Skin epidermis (tissue), 12 donors: ENCODE data around the gene CD6.

ENCODE experiments used
- H3K27ac ChIP-seq, 21 experiments: fragments of 200-600 bp; sonication (generic) in 11 of 21; one replicate each; pipeline ENCODE4 v1.5.0; 2020; ENCODE audit warnings: mild to moderate bottlenecking in 3 of 21, inconsistent platforms in 2 of 21, moderate library complexity in 2 of 21
- H3K4me3 ChIP-seq, 7 experiments: fragments of 200-600 bp; sonication (generic) in 2 of 7; one replicate each; pipeline ENCODE4 v1.5.0; 2020; ENCODE audit warnings: inconsistent platforms in 2 of 7, mild to moderate bottlenecking in 2 of 7, moderate library complexity in 1 of 7

Gene CD6

DNA sequence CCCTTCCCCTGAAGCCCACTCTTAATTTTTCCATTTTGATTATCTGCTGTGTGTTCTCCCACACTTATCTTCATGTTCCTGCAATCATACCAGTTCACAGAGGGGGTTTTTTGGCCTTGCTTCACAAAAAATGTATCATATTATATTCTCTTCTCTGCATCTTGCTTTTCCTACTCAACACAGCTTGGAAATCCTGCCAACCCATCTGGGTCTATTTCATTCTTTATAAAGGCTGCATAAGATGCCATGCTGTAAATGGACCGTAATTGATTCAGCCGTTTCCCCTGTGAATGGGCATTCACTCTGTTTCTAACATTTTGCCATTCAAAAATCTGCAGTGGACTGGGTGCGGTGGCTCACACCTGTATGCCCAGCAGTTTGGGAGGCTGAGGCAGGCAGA, 30.5 kb downstream of the CD6 start:
- Histone ChIP-seq H3K27ac (no peak overlapping the region), H3K4me3 (no peak overlapping the region)

DNA sequence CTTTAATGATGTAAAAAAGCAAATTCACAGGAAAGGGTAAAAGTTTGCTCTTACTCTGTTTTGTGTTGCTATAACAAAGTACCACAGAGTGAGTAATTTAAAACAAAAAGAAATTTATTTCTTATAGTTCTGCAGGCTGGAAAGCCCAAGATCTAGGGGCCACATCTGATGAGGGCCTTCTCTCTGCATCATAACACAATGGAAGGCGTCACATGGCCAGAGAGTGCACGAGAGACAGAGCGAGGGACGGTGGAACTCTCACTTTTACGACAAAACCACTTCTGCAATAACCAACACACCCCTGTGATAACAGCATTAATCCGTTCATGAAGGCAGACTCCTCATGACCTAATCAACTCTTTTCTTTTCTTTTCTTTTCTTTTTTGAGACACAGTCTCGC, 31.1 kb downstream of the CD6 start:
- no peak overlapping the region for H3K4me3 ChIP-seq
- H3K27ac ChIP-seq, result no peak overlapping the region

DNA sequence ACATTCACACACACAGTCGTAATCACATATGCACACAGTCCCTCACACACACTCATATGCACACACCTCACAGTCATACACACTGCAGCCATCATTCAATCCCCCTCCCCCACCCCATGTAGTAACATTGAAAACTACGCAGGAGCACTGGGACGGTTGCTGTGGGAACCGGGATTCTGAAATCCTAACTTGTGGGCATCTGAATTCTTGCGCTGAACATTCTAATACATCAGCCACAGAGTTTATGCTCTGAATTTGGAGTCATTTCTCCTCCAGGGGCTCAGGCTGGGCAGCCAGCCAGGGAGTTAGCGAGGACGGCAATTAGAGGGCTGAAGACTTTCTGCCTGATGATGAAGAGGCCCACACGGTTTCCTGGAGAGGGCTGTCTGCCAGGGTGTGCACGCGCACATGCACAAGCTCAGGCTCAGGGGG, 32.7 kb downstream of the CD6 start:
- Histone ChIP-seq H3K27ac (peak overlapping the region in 4 of 21 experiments; percentile 45 to 73 (median 63)), H3K4me3 (no peak overlapping the region)

DNA sequence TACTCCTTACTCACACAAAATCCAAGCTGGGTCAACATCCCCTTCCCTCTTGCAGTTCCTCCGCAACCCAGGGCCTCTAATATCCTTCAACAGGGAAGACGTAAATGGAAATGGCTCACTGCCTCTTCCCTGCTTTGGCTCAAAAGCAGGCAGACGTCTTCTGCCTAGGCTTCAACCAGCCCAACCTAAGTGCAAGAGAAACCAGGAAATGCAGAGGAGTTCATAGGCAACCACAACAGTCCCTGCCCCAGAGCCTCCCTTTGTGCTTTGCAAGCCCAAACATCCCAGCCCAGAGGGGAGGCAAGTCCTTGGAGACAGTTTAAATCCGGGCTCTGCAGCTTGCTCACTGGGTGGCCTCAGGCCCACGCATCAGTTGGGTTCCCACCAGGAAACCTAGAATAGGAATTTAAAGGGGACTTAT, 33.3 kb downstream of the CD6 start:
- Histone ChIP-seq H3K4me3 (no peak overlapping the region), H3K27ac (peak overlapping the region in 6 of 21 experiments; percentile 3 to 73 (median 49))

DNA sequence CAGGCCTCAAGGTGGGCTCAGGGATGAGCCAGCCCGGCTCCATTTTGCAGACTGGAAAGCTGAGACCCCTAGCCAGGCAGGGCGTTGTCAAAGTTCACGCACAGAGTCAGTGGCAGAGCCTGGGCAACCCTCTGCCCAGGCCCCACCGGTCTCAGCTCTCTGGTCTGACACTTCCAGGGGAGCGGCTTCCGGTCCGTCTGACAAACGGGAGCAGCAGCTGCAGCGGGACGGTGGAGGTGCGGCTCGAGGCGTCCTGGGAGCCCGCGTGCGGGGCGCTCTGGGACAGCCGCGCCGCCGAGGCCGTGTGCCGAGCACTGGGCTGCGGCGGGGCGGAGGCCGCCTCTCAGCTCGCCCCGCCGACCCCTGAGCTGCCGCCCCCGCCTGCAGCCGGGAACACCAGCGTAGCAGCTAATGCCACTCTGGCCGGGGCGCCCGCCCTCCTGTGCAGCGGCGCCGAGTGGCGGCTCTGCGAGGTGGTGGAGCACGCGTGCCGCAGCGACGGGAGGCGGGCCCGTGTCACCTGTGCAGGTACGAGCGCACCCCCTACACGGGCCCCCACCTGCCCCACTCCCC, 36.0 kb downstream of the CD6 start:
- H3K27ac ChIP-seq, result peak overlapping the region in 1 of 21 experiments; percentile 13
- H3K4me3 ChIP-seq, result peak overlapping the region; percentile 4 to 46 (median 21)

DNA sequence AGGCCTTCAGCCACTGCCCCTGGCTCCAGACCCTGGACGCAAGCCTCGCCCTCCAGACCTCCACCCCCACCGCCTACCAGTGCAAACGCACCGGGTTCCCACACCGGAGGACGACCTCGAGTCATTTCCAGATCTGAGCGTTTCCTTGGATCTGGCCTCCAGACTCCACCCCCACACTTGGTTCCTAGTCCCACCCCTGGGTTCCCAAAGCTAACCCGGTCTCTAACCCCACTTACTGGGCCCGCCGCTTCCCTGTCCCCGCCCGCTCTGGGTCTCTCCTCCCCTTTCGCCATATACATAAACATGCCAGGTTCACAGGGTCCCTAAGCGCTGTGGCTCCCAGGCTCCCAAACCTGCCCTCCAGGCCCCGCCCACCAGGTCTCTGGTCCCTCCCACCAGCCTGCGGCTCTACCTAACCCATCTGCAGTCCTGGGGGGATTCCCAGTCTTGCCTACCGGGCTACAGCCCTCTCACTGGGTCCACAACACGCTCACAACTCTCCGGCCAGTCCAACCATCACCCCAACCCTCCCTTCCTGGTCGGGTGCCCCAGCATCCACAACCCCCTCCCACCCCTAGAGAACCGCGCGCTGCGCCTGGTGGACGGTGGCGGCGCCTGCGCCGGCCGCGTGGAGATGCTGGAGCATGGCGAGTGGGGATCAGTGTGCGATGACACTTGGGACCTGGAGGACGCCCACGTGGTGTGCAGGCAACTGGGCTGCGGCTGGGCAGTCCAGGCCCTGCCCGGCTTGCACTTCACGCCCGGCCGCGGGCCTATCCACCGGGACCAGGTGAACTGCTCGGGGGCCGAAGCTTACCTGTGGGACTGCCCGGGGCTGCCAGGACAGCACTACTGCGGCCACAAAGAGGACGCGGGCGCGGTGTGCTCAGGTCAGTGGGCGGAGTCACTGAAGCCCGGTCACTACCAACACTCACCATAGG, 36.7 kb downstream of the CD6 start:
- peak overlapping the region in 6 of 7 experiments; percentile 4 to 46 (median 21) for H3K4me3 ChIP-seq
- peak overlapping the region in 1 of 21 experiments; percentile 13 for H3K27ac ChIP-seq

DNA sequence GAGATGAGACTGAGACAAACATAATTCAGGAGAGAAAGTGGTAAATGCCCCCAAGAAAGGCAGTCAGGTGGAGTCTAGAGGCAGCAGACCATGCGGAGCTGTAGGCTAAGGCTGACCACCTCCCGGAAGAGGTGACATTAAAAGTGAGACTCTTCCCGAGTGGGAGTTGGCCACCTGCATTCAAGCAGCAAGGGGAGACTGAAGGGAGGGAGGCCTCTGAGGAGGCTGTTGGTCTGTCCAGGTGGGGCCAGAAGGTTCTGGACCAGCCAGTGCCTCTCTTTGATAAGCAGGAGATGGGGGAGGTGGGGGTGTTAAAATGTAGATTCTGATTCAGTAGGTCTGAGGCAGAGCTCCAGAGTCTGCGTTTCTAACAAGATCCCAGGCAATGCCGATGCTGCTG, 37.5 kb downstream of the CD6 start:
- H3K27ac ChIP-seq, result no peak overlapping the region
- H3K4me3 ChIP-seq, result no peak overlapping the region

DNA sequence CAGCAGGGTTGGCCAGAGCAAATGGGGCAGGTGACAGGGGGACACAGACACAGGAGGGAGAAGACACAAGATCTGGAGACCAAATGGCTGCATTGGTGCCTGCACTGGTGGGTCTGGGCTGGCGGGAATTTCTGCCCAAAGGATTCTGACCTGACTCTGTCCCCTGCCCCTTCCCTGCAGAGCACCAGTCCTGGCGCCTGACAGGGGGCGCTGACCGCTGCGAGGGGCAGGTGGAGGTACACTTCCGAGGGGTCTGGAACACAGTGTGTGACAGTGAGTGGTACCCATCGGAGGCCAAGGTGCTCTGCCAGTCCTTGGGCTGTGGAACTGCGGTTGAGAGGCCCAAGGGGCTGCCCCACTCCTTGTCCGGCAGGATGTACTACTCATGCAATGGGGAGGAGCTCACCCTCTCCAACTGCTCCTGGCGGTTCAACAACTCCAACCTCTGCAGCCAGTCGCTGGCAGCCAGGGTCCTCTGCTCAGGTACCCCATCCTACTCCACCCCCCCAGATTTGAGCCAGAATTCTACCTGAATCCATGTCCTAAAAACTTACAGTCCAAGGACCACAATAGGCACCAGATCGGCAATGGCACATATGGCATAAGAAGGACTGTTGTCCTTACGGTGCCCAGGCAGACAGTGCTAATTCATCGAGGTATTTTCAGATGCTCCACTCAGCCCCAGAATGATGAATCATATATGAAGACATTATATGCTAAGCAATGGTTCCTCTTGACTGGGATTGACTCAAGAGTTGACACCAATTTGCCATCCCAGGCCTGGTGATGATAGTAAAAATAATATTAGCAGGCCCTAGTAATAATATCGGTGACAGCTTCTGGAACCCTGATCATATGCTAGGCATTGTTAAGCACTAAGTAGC, 38.2 kb downstream of the CD6 start:
- no peak overlapping the region for H3K4me3 ChIP-seq
- no peak overlapping the region for H3K27ac ChIP-seq

DNA sequence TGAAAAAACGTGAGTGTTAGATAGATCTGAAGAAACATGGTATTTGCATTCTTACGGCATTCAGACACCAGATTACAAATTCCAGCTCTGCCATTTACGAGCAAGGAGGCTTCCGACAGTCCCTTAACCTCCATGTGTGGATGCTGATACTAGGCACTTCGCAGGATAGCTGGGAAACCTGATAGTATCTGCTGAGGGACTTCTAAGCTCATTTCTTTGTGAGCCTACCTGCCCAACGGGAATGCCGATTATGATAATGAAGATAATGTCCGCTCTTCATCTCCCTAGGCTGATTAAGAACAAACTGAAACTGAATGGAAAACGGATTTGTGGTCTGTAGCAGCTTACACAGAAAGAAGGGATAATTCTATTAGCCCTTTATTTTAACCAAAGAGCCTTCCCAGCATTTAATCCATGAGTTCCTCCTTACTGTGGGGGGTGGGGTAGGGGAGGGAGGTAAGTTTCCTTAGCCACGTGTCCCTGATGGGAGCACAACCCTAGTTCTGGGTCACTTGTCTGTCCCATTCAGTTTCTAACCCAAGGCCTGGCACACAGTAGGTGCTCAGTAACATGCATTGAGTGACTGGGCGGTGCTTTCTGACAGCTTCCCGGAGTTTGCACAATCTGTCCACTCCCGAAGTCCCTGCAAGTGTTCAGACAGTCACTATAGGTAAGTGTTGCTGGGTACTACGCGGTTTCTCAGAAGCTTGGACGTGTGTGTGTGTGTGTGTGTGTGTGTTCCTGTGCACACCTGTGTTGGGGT, 39.2 kb downstream of the CD6 start:
- H3K27ac ChIP-seq, result no peak overlapping the region
- no peak overlapping the region for H3K4me3 ChIP-seq

DNA sequence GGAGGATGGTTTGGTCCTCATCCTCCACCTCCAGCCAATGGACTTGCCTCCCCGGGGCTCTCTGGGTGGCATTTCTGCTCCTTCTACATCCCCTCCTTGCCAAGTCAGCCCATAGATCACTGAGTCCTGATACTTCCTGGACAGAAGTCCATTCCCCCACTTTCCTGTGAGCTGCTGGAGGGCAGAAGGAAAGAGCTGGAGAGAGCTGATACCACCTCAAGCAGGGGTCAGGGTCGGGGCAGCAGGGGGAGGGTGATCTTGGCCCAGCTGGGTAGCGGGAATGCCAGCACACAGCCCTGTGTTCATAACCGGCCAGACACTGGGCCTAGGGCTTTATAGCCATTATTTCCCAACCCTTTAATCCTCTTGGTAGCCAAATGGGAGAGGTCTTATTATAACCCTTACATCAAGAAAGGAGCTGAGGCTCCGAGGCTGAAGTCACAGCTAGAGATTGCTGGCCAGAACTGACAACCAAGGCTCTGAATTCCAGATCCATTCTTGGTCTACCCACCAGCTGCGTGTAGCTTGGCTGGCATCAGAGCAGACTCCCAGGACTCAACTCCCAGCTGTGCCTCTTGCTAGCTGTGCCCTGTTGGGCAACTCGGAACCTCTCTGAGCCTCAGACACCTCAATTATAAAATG, 39.9 kb downstream of the CD6 start:
- no peak overlapping the region for H3K4me3 ChIP-seq
- H3K27ac ChIP-seq, result no peak overlapping the region

DNA sequence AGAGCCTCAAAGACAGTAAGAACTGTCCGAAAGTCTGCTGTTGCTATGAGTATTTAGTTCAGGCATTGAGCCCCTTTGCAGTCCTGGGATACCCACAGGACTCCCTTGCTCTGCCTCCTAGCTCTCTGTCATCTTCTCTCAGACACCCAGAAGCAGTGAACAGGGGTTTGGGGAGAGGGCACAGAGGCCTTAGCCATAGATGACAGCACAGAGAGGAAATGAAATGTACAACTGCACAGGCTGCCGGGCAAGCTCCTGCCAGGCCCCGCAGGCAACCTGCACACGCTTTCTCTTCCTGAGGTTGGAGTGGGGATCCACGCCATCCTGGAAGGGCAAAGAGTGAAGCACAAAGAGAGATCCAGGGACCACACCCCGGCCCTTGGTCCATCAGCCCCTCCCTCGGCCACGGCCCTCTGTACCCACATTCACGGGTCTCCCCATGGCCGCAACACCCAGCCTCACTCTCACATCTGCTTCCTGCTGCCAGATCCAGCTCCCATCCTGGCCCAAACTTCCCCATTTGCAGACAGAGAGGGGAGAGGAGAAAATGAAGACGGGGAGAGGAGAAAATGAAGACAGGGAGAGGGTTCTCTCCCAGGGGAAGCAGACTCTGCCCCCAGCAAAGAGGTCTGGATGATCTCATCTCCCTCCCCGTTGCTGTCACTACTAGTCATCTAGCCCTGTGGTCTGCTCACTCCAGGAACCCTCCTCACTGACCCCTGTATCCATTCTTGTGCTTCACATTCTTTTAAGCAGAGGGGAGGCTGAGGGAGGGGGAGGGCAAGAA, 40.7 kb downstream of the CD6 start:
- H3K4me3 ChIP-seq, result no peak overlapping the region
- H3K27ac ChIP-seq, result peak overlapping the region in 1 of 21 experiments; percentile 9

DNA sequence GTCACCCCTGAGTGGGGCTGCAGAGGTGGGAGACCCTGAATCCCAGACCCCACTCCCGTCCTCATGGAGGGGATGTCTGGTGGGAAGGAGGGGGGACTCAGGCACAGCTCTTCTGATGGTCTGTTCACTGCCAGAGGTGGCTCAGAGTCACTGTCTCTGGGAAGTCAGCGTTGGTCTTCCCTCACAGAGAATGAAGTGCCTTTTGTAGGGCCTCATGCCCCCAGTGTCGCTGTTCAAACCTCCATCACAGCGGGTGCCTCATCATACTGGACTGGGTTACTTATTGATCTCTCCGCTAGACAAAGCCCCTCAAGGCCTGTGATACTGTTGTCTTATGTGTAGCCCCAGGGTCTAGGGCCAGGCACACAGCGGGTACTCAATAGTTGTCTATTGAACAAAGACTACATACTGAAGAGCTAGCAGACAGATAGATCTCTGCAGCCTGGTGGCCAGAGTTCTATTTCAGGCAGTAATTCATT, 41.3 kb downstream of the CD6 start:
- Histone ChIP-seq H3K27ac (peak overlapping the region in 1 of 21 experiments; percentile 9), H3K4me3 (no peak overlapping the region)

DNA sequence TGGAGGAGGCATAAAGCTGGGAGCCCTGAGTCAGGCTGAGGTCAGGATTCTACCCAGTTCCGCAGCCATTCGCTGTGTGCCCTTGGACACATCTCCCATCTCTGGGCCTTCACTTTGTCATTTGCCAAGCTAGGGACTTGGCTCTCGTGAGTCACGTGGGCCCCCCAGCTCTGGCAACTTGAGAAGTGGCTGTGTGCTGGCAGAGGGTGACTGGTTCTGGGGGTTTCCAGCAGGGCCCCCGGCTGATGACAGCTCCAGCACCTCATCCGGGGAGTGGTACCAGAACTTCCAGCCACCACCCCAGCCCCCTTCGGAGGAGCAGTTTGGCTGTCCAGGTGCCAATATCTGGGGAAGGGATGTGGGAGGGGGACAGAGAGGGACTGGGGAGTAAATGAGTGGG, 46.6 kb downstream of the CD6 start:
- Histone ChIP-seq H3K4me3 (no peak overlapping the region), H3K27ac (no peak overlapping the region)

DNA sequence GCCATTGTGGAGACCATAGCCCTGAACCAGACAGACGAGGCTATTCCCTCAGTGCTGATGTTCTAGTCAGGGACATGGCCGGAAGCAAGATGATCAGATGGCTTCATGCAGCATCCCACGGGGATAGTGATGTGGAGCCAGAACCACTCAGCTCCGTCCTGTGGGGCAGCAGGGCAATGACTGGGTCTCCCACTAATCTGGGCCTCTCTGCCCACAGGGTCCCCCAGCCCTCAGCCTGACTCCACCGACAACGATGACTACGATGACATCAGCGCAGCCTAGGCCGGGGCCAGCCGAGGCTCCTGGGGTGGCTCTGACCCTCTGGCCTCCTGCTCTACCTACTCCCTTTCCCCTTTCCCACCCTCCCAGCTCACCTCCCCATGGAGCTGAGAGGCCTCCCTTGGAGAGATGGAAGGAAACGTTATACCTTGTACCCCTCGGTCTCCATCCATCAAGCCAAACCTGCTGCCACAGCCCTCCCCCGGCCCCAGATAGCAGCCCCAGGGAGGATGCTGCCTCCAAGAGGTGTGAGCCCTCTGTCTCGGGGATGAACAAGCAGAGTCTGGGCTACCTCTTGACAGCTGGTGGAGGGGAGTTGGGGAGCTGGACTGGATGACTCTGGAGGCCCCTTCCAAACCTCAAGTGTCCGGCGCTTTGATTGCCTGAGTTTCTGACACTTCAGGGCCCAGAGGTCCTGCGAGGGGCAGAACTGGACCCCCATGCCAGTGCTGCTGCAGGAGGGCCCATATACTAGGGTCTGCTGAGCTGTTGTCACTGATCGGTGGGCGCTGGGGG, 47.8 kb downstream of the CD6 start:
- Histone ChIP-seq H3K27ac (no peak overlapping the region), H3K4me3 (no peak overlapping the region)

DNA sequence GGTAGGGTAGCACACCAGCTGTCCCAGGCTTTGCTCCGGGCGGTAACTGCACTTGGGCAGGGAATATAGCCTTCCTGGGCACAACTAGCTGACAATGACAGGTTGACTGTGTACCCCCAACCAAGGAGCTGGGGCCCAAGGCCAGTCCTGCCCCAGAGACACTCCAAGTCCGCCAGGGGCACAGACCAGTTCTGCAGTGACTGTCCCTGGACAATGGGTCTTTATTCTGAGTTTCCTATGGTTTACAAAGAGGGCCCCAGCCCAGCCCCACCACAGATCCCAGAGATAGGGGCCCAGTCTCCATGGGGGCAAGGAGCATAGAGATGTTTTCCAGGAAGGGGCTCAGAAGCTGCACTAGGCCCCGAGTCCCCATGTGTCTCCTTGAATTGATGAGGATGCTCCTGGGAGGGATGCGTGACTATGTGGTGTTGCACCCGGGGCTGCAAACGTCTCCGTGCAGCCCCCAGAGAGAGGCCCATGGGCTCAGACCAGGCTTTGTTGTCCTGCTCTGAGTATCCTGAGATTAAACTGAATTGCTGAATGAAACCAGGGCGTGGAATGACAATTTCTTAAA, 48.4 kb downstream of the CD6 start:
- H3K4me3 ChIP-seq, result no peak overlapping the region
- no peak overlapping the region for H3K27ac ChIP-seq

DNA sequence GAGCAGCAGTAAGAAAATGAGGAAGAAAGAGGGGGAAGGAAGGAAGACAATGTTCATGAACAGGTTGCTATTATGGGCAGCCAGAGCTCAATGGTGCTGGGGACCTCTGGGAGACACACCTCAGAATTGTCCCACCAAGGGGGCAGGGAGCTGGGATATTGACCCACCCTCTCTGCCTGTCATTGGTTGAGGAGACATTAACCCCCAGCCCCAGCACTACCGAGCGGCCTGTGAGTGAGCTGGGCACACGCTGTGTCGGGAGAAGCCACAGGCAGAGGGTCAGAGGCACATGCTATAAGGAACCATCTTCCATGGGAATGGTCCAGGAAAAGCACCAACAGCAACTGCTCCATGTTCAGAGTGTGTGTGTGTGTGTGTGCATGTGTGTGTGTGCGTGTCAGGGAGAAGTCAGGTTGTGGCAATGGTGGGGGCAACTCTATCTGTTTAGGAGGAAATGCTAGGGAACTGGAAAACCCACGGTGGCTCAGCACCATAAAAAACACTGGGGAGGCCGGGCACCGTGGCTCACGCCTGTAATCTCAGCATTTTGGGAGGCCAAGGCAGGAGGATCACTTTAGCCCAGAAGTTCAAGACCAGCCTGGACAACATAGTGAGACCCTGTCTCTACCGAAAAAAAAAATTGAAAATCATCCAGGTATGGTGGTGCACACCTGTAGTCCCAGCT, 49.2 kb downstream of the CD6 start:
- Histone ChIP-seq H3K4me3 (no peak overlapping the region), H3K27ac (no peak overlapping the region)
